Hepatocyte (in vitro differentiated cells): Measurements from ENCODE around the gene CIAO2B.

Source experiments
- CTCF ChIP-seq: fragments of 200-600 bp; sonication (generic); IDR thresholded peaks from 2 replicates; pipeline ENCODE4 v1.5.1; 2016; ENCODE audit warnings: antibody characterized with exemption, mild to moderate bottlenecking; ENCODE audit not compliant: poor library complexity
- EZH2 ChIP-seq: fragments of 200-600 bp; sonication (generic); IDR thresholded peaks from 2 replicates; pipeline ENCODE4 v1.6.1; 2016; ENCODE audit warnings: antibody characterized with exemption, mild to moderate bottlenecking, borderline replicate concordance
- EZH2phosphoT487 ChIP-seq: fragments of 200-600 bp; sonication (generic); IDR thresholded peaks from one replicate; pipeline ENCODE4 v1.6.1; 2018; ENCODE audit warnings: antibody characterized with exemption, mild to moderate bottlenecking, low read depth, moderate library complexity; ENCODE audit not compliant: unreplicated experiment, severe bottlenecking

DNA sequence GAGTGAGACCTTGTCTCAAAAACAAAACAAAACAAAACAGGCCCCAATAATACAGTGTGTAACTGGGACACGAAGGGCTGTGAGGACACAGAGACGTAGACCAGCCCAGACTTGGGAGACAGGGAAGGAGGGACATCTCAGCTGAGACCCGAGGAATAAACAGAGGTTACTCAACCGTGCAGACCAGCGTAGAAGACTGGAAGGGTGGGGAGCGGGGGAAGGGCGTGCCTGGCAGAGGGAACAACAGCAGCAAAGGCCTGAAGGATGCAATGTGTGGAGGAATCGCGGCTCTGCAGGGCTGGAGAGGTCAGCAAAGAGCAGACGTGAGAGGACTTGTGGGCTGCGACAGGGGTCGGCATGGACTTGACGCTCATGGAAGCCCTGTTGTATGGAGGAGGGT is 42.5 kb upstream of the CIAO2B start:
- TF ChIP-seq CTCF (no peak), EZH2 (no peak), EZH2phosphoT487 (no peak)
